ENCODE results near the gene CHODL. TPM values are rescaled to one million over a fixed set of nuclear protein-coding genes. Genes with fewer than 3 reads are reported as not detected.

CHODL gene
- total RNA-seq = 1 to 10 TPM; 2.4 to 4.8 (median 3.5) TPM

GRCh38 chr21:18244671-18245463, at the start of gene CHODL:
TSS of gene CHODL (plus strand) at chr21:18244833. CDS start at chr21:18245224, 391 bp downstream.
- intact Hi-C loops (cut with DNase I) = no loop called here
- Histone ChIP-seq H3K27ac (replicated peaks in 1 of 4) (no peak within 1 kb of the TSS), H3K4me1 (peaks cover 3 to 17% (median 15%) of the 10 kb centered on the region in 4 donors), H3K9me3 (no peaks in the 10 kb centered on the region), H3K36me3 (no peaks in the 10 kb centered on the region), H3K4me3 (peak within 1 kb of the TSS; percentile 47 to 56 (median 48)), H3K27me3 (peaks cover 0 to 31% (median 9%) of the 10 kb centered on the region in 4 donors)
- 4% methylated on average over 56 of the region's 72 CpGs for WGBS
- no peak for DNase-seq (ENCODE audit: extremely low spot score)
- no peak for TF ChIP-seq CTCF (IDR thresholded peaks at IDR 0.05)
- TF ChIP-seq POLR2AphosphoS5 (IDR thresholded peaks at IDR 0.05) = no peak
- TF ChIP-seq POLR2A (IDR thresholded peaks at IDR 0.05; ENCODE audit: low read depth) = no peak
- no peak for TF ChIP-seq EP300 (IDR thresholded peaks at IDR 0.05)

- Histone ChIP-seq H3K4me3 (no peak overlapping the region), H3K36me3 (no peaks in the 10 kb centered on the region), H3K9me3 (no peaks in the 10 kb centered on the region), H3K27ac (replicated peaks in 1 of 4) (no peak overlapping the region), H3K27me3 (no peaks in the 10 kb centered on the region), H3K4me1 (no peaks in the 10 kb centered on the region)
- WGBS = 91% methylated on average over 1 of the region's 1 CpG
- no peak for TF ChIP-seq POLR2AphosphoS5 (IDR thresholded peaks at IDR 0.05)
- no peak for TF ChIP-seq CTCF (IDR thresholded peaks at IDR 0.05)
- TF ChIP-seq EP300 (IDR thresholded peaks at IDR 0.05) = no peak
- no peak for TF ChIP-seq POLR2A (IDR thresholded peaks at IDR 0.05; ENCODE audit: low read depth)
- intact Hi-C loops (cut with DNase I) = no loop called here
- DNase-seq (ENCODE audit: extremely low spot score) = no peak
These were observed 39.7 kb upstream of the CHODL start for GRCh38 chr21:18204931-18205330.

GRCh38 chr21:18218331-18218730, 26.3 kb upstream of the CHODL start:
- Histone ChIP-seq H3K27ac (replicated peaks in 1 of 4) (no peak overlapping the region), H3K4me3 (no peak overlapping the region), H3K9me3 (peaks cover 0 to 18% (median 10%) of the 10 kb centered on the region in 4 donors), H3K4me1 (no peaks in the 10 kb centered on the region), H3K36me3 (no peaks in the 10 kb centered on the region), H3K27me3 (no peaks in the 10 kb centered on the region)
- no peak for TF ChIP-seq POLR2A (IDR thresholded peaks at IDR 0.05; ENCODE audit: low read depth)
- TF ChIP-seq EP300 (IDR thresholded peaks at IDR 0.05) = no peak
- TF ChIP-seq POLR2AphosphoS5 (IDR thresholded peaks at IDR 0.05) = no peak
- TF ChIP-seq CTCF (IDR thresholded peaks at IDR 0.05) = no peak
- DNase-seq (ENCODE audit: extremely low spot score) = no peak
- WGBS = 42% methylated on average over 1 of the region's 1 CpG
- intact Hi-C loops (cut with DNase I) = no loop called here

GRCh38 chr21:18220498-18220897, 24.1 kb upstream of the CHODL start:
- TF ChIP-seq POLR2AphosphoS5 (IDR thresholded peaks at IDR 0.05) (no peak), EP300 (IDR thresholded peaks at IDR 0.05) (no peak), CTCF (IDR thresholded peaks at IDR 0.05) (no peak), POLR2A (IDR thresholded peaks at IDR 0.05; ENCODE audit: low read depth) (no peak)
- intact Hi-C loops (cut with DNase I) = no loop called here
- Histone ChIP-seq H3K4me3 (no peak overlapping the region), H3K9me3 (peaks cover 0 to 18% (median 10%) of the 10 kb centered on the region in 4 donors), H3K4me1 (no peaks in the 10 kb centered on the region), H3K27ac (replicated peaks in 1 of 4) (no peak overlapping the region), H3K27me3 (no peaks in the 10 kb centered on the region), H3K36me3 (no peaks in the 10 kb centered on the region)
- no peak for DNase-seq (ENCODE audit: extremely low spot score)
